RWPE2 (cell line): ENCODE results near the gene NEK7.

ENCODE experiments used
- ATAC-seq: fragments of 200-7000 bp; cut with Tn5 transposase; 3 replicates; pipeline ENCODE4 v1.9.1; 2021; ENCODE audit warnings: low read depth
- DNase-seq: peaks from one replicate; pipeline ENCODE4 v3.0.0-alpha.2; 2020; ENCODE audit warnings: low spot score
- H3K27ac ChIP-seq: fragments of 450-650 bp; 2 replicates; pipeline ENCODE4 v1.5.1; 2017; ENCODE audit warnings: mild to moderate bottlenecking; ENCODE audit not compliant: poor library complexity, severe bottlenecking
- H3K27me3 ChIP-seq: fragments of 250-450 bp; sonication (Bioruptor Pico); 2 replicates; pipeline ENCODE4 v1.5.1; 2021; ENCODE audit warnings: mild to moderate bottlenecking, moderate library complexity; ENCODE audit not compliant: insufficient read depth, poor library complexity, severe bottlenecking
- H3K36me3 ChIP-seq: fragments of 250-450 bp; sonication (Bioruptor Pico); 2 replicates; pipeline ENCODE4 v1.5.1; 2020; ENCODE audit warnings: low read depth, mild to moderate bottlenecking, moderate library complexity
- H3K4me1 ChIP-seq: fragments of 250-450 bp; sonication (Bioruptor Pico); 2 replicates; pipeline ENCODE4 v1.5.1; 2021; ENCODE audit warnings: mild to moderate bottlenecking, moderate library complexity; ENCODE audit not compliant: insufficient read depth, poor library complexity, severe bottlenecking
- H3K4me3 ChIP-seq: fragments of 250-450 bp; sonication (Bioruptor Pico); 2 replicates; pipeline ENCODE4 v1.5.1; 2021; ENCODE audit warnings: mild to moderate bottlenecking, moderate library complexity; ENCODE audit not compliant: severe bottlenecking
- H3K9me3 ChIP-seq: fragments of 250-450 bp; sonication (Bioruptor Pico); 2 replicates; pipeline ENCODE4 v1.5.1; 2021; ENCODE audit warnings: mild to moderate bottlenecking, moderate library complexity; ENCODE audit not compliant: severe bottlenecking
- TF ChIP-seq, protein P1 (sequence below): fragments of 450-650 bp; IDR thresholded peaks from one replicate; pipeline ENCODE4 v1.5.1; 2017; ENCODE audit warnings: mild to moderate bottlenecking, moderate library complexity; ENCODE audit not compliant: poor library complexity, severe bottlenecking

The NEK7 gene

GRCh38 chr1:198151688-198152087 lies 5.1 kb upstream of the NEK7 start:
- H3K36me3 ChIP-seq = no peaks in the 10 kb centered on the region
- H3K4me1 ChIP-seq = peaks cover 7% of the 10 kb centered on the region
- no peak for DNase-seq
- no peaks in the 10 kb centered on the region for H3K9me3 ChIP-seq
- no peak for ATAC-seq
- H3K27ac ChIP-seq = no peak overlapping the region
- no peak overlapping the region for H3K4me3 ChIP-seq
- no peaks in the 10 kb centered on the region for H3K27me3 ChIP-seq
- TF ChIP-seq, protein P1, sequence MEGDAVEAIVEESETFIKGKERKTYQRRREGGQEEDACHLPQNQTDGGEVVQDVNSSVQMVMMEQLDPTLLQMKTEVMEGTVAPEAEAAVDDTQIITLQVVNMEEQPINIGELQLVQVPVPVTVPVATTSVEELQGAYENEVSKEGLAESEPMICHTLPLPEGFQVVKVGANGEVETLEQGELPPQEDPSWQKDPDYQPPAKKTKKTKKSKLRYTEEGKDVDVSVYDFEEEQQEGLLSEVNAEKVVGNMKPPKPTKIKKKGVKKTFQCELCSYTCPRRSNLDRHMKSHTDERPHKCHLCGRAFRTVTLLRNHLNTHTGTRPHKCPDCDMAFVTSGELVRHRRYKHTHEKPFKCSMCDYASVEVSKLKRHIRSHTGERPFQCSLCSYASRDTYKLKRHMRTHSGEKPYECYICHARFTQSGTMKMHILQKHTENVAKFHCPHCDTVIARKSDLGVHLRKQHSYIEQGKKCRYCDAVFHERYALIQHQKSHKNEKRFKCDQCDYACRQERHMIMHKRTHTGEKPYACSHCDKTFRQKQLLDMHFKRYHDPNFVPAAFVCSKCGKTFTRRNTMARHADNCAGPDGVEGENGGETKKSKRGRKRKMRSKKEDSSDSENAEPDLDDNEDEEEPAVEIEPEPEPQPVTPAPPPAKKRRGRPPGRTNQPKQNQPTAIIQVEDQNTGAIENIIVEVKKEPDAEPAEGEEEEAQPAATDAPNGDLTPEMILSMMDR = no peak

GRCh38 chr1:198153103-198153502 lies 3.7 kb upstream of the NEK7 start:
- no peak overlapping the region for H3K4me3 ChIP-seq
- no peak for DNase-seq

GRCh38 chr1:198153804-198154203 lies 3.0 kb upstream of the NEK7 start:
- DNase-seq = no peak
- Histone ChIP-seq H3K4me3 (no peak overlapping the region), H3K27me3 (no peaks in the 10 kb centered on the region), H3K36me3 (no peaks in the 10 kb centered on the region), H3K9me3 (no peaks in the 10 kb centered on the region), H3K27ac (no peak overlapping the region), H3K4me1 (peaks cover 7% of the 10 kb centered on the region)
- TF ChIP-seq, protein P1 = no peak
- ATAC-seq = no peak

More at GRCh38 chr1:198153103-198153502, 3.7 kb upstream of the NEK7 start:
- Histone ChIP-seq H3K4me1 (peaks cover 7% of the 10 kb centered on the region), H3K27ac (no peak overlapping the region), H3K9me3 (no peaks in the 10 kb centered on the region), H3K36me3 (no peaks in the 10 kb centered on the region), H3K27me3 (no peaks in the 10 kb centered on the region)
- TF ChIP-seq, protein P1 = no peak
- no peak for ATAC-seq

GRCh38 chr1:198155253-198155652 lies 1.5 kb upstream of the NEK7 start:
- H3K27me3 ChIP-seq = no peaks in the 10 kb centered on the region
- H3K9me3 ChIP-seq = no peaks in the 10 kb centered on the region
- H3K4me1 ChIP-seq = peaks cover 13% of the 10 kb centered on the region
- H3K4me3 ChIP-seq = no peak overlapping the region
- ATAC-seq (no peak), DNase-seq (no peak)
- H3K36me3 ChIP-seq = no peaks in the 10 kb centered on the region
- H3K27ac ChIP-seq = peak overlapping the region; percentile 88
- TF ChIP-seq, protein P1 = no peak

DNA sequence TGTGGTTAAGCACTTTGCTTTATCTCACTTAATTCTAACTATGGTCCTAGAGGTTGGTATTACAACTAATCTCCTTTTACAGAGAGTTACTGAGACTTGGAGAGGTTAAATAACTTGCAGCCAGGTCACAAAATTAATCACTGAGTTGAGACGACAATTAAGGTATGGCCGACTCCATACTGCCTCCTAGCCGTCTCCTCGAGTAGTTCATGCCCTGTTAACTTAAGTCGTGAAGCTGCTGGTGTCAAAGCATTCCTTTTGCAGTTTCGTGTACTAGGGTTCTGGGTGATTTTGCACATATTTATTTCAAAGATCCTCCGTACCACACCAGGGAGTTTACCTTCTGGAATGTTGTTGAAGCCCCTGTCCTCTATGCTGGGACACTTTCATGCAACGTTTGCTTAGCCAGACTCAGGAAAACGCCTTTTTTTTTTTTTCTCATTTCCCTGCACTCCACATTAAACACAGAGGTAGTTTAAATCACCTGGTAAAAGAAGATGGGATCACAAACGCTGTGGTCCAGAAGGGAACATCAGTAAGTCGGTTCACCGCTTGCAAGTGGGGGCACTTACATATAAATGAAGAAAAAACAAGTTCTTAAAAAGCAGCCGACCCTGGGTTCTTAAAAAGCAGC lies 570 bp upstream of the NEK7 start:
- no peak for DNase-seq
- Histone ChIP-seq H3K4me1 (peaks cover 18% of the 10 kb centered on the region), H3K27me3 (no peaks in the 10 kb centered on the region), H3K4me3 (peak overlapping the region; percentile 92), H3K9me3 (no peaks in the 10 kb centered on the region), H3K27ac (peak overlapping the region; percentile 88), H3K36me3 (no peaks in the 10 kb centered on the region)
- ATAC-seq = no peak
- TF ChIP-seq, protein P1 = peak; percentile 83
